Measurements from ENCODE around the gene DRAM1. TPM values are rescaled to one million over a fixed set of nuclear protein-coding genes. Genes with fewer than 3 reads are reported as not detected.

The DRAM1 gene, protein sequence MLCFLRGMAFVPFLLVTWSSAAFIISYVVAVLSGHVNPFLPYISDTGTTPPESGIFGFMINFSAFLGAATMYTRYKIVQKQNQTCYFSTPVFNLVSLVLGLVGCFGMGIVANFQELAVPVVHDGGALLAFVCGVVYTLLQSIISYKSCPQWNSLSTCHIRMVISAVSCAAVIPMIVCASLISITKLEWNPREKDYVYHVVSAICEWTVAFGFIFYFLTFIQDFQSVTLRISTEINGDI
- 14.4 to 17.4 TPM (median 15.8 TPM) in 3 replicates for total RNA-seq

- Mint-ChIP-seq H3K36me3 (peaks cover 6% of the 10 kb centered on the region), H3K4me1 (peaks cover 12% of the 10 kb centered on the region), H3K9me3 (no peaks in the 10 kb centered on the region), H3K27me3 (ENCODE audit: low read depth) (no peaks in the 10 kb centered on the region), H3K4me3 (peak within 1 kb of the TSS; percentile 84), H3K27ac (peak within 1 kb of the TSS; percentile 95)
- no peak for TF ChIP-seq CTCF (IDR thresholded peaks at IDR 0.05; ENCODE audit: unreplicated experiment)
- peak; percentile 63 to 83 for DNase-seq (ENCODE audit: low spot score in 2 of 2, unreplicated experiment in 2 of 2)
These were observed at the start of gene DRAM1 for GRCh38 chr12:101876861-101877805. TSS of gene DRAM1 (plus strand) at chr12:101877580. CDS start at chr12:101877790, 210 bp downstream.

GRCh38 chr12:101828463-101829196, 48.8 kb upstream of the DRAM1 start:
- no peaks in the 10 kb centered on the region for H3K9me3 Mint-ChIP-seq
- H3K36me3 Mint-ChIP-seq: no peaks in the 10 kb centered on the region
- H3K4me1 Mint-ChIP-seq: peaks cover 15% of the 10 kb centered on the region
- no peak overlapping the region for H3K27ac Mint-ChIP-seq
- H3K4me3 Mint-ChIP-seq: no peak overlapping the region
- H3K27me3 Mint-ChIP-seq (ENCODE audit: low read depth): no peaks in the 10 kb centered on the region
- TF ChIP-seq CTCF (IDR thresholded peaks at IDR 0.05; ENCODE audit: unreplicated experiment): no peak
- no peak for DNase-seq (ENCODE audit: low spot score in 2 of 2, unreplicated experiment in 2 of 2)

GRCh38 chr12:101829639-101830366, 47.6 kb upstream of the DRAM1 start:
- Mint-ChIP-seq H3K4me3 (peak overlapping the region; percentile 98), H3K36me3 (no peaks in the 10 kb centered on the region), H3K27me3 (ENCODE audit: low read depth) (no peaks in the 10 kb centered on the region), H3K9me3 (no peaks in the 10 kb centered on the region), H3K4me1 (peaks cover 11% of the 10 kb centered on the region), H3K27ac (peak overlapping the region; percentile 90)
- DNase-seq (ENCODE audit: low spot score in 2 of 2, unreplicated experiment in 2 of 2): no peak
- no peak for TF ChIP-seq CTCF (IDR thresholded peaks at IDR 0.05; ENCODE audit: unreplicated experiment)

DNA sequence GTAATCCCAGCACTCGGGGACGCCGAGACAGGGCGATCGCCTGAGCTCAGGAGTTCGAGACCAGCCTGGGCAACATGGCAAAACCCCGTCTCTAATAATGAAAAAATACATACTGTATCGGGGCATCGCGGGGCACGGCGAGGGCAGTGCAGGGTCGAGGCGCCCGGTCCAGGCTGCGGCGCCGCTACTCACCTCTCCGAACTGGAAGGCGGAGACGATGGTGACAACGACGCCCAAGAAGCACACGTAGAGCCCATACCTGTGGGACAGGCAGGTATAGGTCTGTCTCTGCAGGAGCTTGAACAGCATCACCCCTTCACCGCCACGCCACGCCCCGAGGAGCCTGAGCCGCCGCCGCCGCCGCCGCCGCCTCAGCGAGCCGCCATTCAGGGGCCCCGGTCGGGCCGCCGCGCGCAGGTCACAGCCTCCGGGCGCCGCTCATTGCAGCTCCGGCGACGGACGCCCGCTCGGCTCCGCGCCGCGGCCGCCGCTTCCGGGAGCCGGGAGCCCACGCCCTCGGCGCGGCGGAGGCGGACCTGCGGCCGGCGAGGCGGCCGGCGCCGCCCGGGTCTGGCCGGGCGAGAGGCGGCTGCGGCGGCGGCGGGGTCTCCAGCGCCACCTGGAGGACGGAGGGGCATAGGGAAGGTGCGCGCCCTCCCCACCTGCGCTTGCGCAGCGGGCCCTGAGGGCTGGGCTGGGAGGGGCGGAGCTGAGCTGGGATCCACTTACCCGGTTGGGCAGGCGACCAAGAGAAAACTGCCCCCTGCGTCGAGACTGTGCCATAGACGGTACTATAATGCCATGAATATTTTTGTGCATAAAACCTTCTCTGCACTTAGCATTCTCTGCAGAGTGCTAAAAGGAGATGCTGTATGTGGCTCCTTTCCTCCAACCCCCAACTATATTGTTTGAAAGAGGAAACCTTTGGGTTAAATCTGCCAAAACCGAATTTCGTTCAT, 46.7 kb upstream of the DRAM1 start, which contains the start of gene GNPTAB:
GNPTAB (minus strand) TSS at position 593 of the 959 bp plus-strand sequence; CDS start at position 309, 284 bp downstream.
- H3K27ac Mint-ChIP-seq: peak within 1 kb of the TSS; percentile 90
- H3K4me3 Mint-ChIP-seq: peak within 1 kb of the TSS; percentile 98
- TF ChIP-seq CTCF (IDR thresholded peaks at IDR 0.05; ENCODE audit: unreplicated experiment): peak; percentile 69
- peaks cover 8% of the 10 kb centered on the region for H3K4me1 Mint-ChIP-seq
- H3K27me3 Mint-ChIP-seq (ENCODE audit: low read depth): no peaks in the 10 kb centered on the region
- no peaks in the 10 kb centered on the region for H3K36me3 Mint-ChIP-seq
- H3K9me3 Mint-ChIP-seq: no peaks in the 10 kb centered on the region
- DNase-seq (ENCODE audit: low spot score in 2 of 2, unreplicated experiment in 2 of 2): peak; percentile 89 to 98
